HCT116 (cell line): ENCODE data around the gene NSMCE1. TPM values are rescaled to one million over a fixed set of nuclear protein-coding genes. Genes with fewer than 3 reads are reported as not detected.

Experiments used
- ATAC-seq: fragments of 200-7000 bp; cut with Tn5 transposase; 2 replicates; pipeline ENCODE4 v1.9.1; 2020; ENCODE audit warnings: mild to moderate bottlenecking, moderate library complexity
- BruUV-seq: library from RNA; stranded (reverse); fragments of 400-500 nt; replicated peaks from 2 replicates; lab custom pipeline; 2021; lab: Mats Ljungman, UMichigan
- CTCF ChIA-PET: fragments of 300-600 bp; sonication (Branson Sonifier 250); formaldehyde crosslinking; loops from one replicate; lab custom pipeline; 2021; ENCODE audit warnings: antibody characterized with exemption; lab: Charles Lee
- POLR2A ChIA-PET: fragments of 300-600, 350-600 bp; sonication (Branson Sonifier 250); formaldehyde crosslinking; loops from one replicate; lab custom pipeline; 2021; ENCODE audit warnings: antibody characterized with exemption; lab: Charles Lee
- RAD21 ChIA-PET, 2 experiments: fragments of 300-600 bp; sonication (Branson Sonifier 250); formaldehyde crosslinking; loops; one replicate each; lab custom pipeline; 2023; ENCODE audit warnings: low total read pairs in 2 of 2; ENCODE audit not compliant: uncharacterized antibody in 2 of 2, unreplicated experiment in 2 of 2, low non-redundant PET in 1 of 2; lab: Charles Lee
- DNase-seq: peaks from one replicate; pipeline ENCODE4 v3.0.0-alpha.2; 2010; ENCODE audit warnings: low read depth, low spot score
- H2AFZ ChIP-seq: fragments of 200-600 bp; shearing (Covaris generic), sonication (generic); 2 replicates; pipeline ENCODE4 v1.6.1; 2017; ENCODE audit warnings: low read depth, mixed run types, mixed read lengths, antibody characterized with exemption, low read length; ENCODE audit not compliant: poor library complexity, severe bottlenecking
- H3K27ac ChIP-seq: 2 replicates; pipeline ENCODE4 v1.5.1; 2012; ENCODE audit warnings: low read depth, low read length
- H3K27me3 ChIP-seq: fragments of 200-600 bp; sonication (generic); 2 replicates; pipeline ENCODE4 v1.6.1; 2016; ENCODE audit warnings: mixed run types, low read length, mixed read lengths; ENCODE audit not compliant: insufficient read depth
- H3K36me3 ChIP-seq, 2 experiments: fragments of 200-500 bp in 1 of 2; fragments of 200-600 bp in 1 of 2; sonication (Bioruptor generic) in 1 of 2; sonication (generic) in 1 of 2; 2 replicates each; pipeline versions ENCODE4 v1.5.1 to v1.6.1; 2014 to 2016; ENCODE audit warnings: low read length in 2 of 2, inconsistent platforms in 1 of 2, mixed read lengths in 1 of 2, mixed run types in 1 of 2; ENCODE audit not compliant: insufficient read depth in 2 of 2, control insufficient read depth in 1 of 2
- H3K4me1 ChIP-seq, 2 experiments: fragments of 200-600 bp in 1 of 2; sonication (generic) in 1 of 2; 2 replicates each; pipeline versions ENCODE4 v1.5.1 to v1.6.1; 2012 to 2017; ENCODE audit warnings: low read length in 2 of 2, inconsistent platforms in 1 of 2, mild to moderate bottlenecking in 1 of 2, mixed read lengths in 1 of 2, mixed run types in 1 of 2, moderate library complexity in 1 of 2; ENCODE audit not compliant: insufficient read depth in 2 of 2, control insufficient read depth in 1 of 2
- H3K4me2 ChIP-seq: fragments of 200-600 bp; sonication (generic); 2 replicates; pipeline ENCODE4 v1.6.1; 2017; ENCODE audit warnings: mixed run types, low read length, mixed read lengths
- H3K4me3 ChIP-seq, 2 experiments: fragments of 200-600 bp in 1 of 2; sonication (generic) in 1 of 2; replicated peaks in 1 of 2; 2 replicates each; pipeline ENCODE4 v1.5.1; 2011 to 2016; ENCODE audit warnings: low read length in 2 of 2, control low read depth in 1 of 2, low read depth in 1 of 2, mild to moderate bottlenecking in 1 of 2, mixed read lengths in 1 of 2, mixed run types in 1 of 2
- H3K79me2 ChIP-seq: fragments of 200-600 bp; sonication (generic); 2 replicates; pipeline ENCODE4 v1.6.1; 2017; ENCODE audit warnings: mild to moderate bottlenecking, mixed run types, low read length, moderate library complexity, mixed read lengths; ENCODE audit not compliant: insufficient read depth
- H3K9ac ChIP-seq: fragments of 200-600 bp; sonication (generic); 2 replicates; pipeline ENCODE4 v1.6.1; 2016; ENCODE audit warnings: low read length, mixed read lengths
- H3K9me2 ChIP-seq: fragments of 200-600 bp; sonication (generic), shearing (Covaris generic); 2 replicates; pipeline ENCODE4 v1.6.1; 2017; ENCODE audit warnings: mixed run types, mild to moderate bottlenecking, moderate library complexity; ENCODE audit not compliant: insufficient read depth
- H3K9me3 ChIP-seq, 2 experiments: fragments of 200-500 bp in 1 of 2; fragments of 200-600 bp in 1 of 2; sonication (Bioruptor generic) in 1 of 2; sonication (generic) in 1 of 2; 2 replicates each; pipeline ENCODE4 v1.6.1; 2014 to 2017; ENCODE audit warnings: low read length in 2 of 2, mixed read lengths in 2 of 2, inconsistent platforms in 1 of 2, low read depth in 1 of 2, mild to moderate bottlenecking in 1 of 2, mixed run types in 1 of 2, moderate library complexity in 1 of 2; ENCODE audit not compliant: control insufficient read depth in 1 of 2, insufficient read depth in 1 of 2
- H4K20me1 ChIP-seq: fragments of 200-600 bp; sonication (generic), shearing (Covaris generic); 2 replicates; pipeline ENCODE4 v1.6.1; 2017; ENCODE audit warnings: mixed run types, mild to moderate bottlenecking, moderate library complexity; ENCODE audit not compliant: insufficient read depth
- CBX3 ChIP-seq: IDR thresholded peaks from 2 replicates; pipeline ENCODE4 v1.6.1; 2012; ENCODE audit warnings: low read depth
- ELF1 ChIP-seq: IDR thresholded peaks from 2 replicates; pipeline ENCODE4 v1.6.1; 2012; ENCODE audit warnings: low read depth, borderline replicate concordance
- EZH2 ChIP-seq: fragments of 200-600 bp; sonication (generic); IDR thresholded peaks from 2 replicates; pipeline ENCODE4 v1.6.1; 2017; ENCODE audit warnings: antibody characterized with exemption, mixed run types
- EZH2phosphoT487 ChIP-seq: fragments of 200-600 bp; IDR thresholded peaks from 2 replicates; pipeline ENCODE4 v1.6.1; 2018; ENCODE audit warnings: antibody characterized with exemption, borderline replicate concordance
- JUND ChIP-seq: IDR thresholded peaks from 2 replicates; pipeline ENCODE4 v1.6.1; 2012
- POLR2AphosphoS5 ChIP-seq: IDR thresholded peaks from 2 replicates; pipeline ENCODE4 v1.6.1; 2011; ENCODE audit warnings: mild to moderate bottlenecking, low read depth, low read length, moderate library complexity
- RAD21 ChIP-seq: IDR thresholded peaks from 2 replicates; pipeline ENCODE4 v1.6.1; 2012; ENCODE audit warnings: low read depth, mild to moderate bottlenecking
- SP1 ChIP-seq: IDR thresholded peaks from 2 replicates; pipeline ENCODE4 v1.6.1; 2012; ENCODE audit warnings: low read depth
- SRF ChIP-seq: IDR thresholded peaks from 2 replicates; pipeline ENCODE4 v1.6.1; 2012; ENCODE audit warnings: low read depth
- TCF7L2 ChIP-seq: IDR thresholded peaks from 2 replicates; pipeline ENCODE4 v1.7.0; 2011; ENCODE audit warnings: borderline replicate concordance, inconsistent platforms; ENCODE audit not compliant: insufficient read depth, insufficient read length; ENCODE audit errors: extremely low read depth
- ZFX ChIP-seq: fragments of 450-650 bp; IDR thresholded peaks from 2 replicates; pipeline ENCODE4 v1.6.1; 2017
- ZNF274 ChIP-seq: fragments of 200-500 bp; sonication (Bioruptor generic); IDR thresholded peaks from 2 replicates; pipeline ENCODE4 v1.6.1; 2014; ENCODE audit warnings: mild to moderate bottlenecking, low read depth, low read length, inconsistent platforms
- intact Hi-C: fragments of 100-400 bp; cut with micrococcal nuclease; formaldehyde crosslinking; loops from 2 replicates; pipeline ENCODE4 v1.10.0; 2022
- total RNA-seq: library from RNA; stranded (reverse); gene quantifications from one replicate; pipeline ENCODE4 v1.2.1, GENCODE V29; 2021; ENCODE audit not compliant: unreplicated experiment
- TF ChIP-seq, protein P1 (sequence below): IDR thresholded peaks from 2 replicates; pipeline ENCODE4 v1.6.1; 2012; ENCODE audit warnings: low read depth
- TF ChIP-seq, protein P2 (sequence below), 3 experiments: fragments of 200-600 bp in 1 of 3; sonication (generic) in 1 of 3; IDR thresholded peaks in 2 of 3; conservative IDR thresholded peaks in 1 of 3; 2 replicates each; pipeline ENCODE4 v1.5.1; 2012 to 2017; ENCODE audit warnings: low read depth in 2 of 3, low read length in 2 of 3, antibody characterized with exemption in 1 of 3, borderline replicate concordance in 1 of 3, control low read depth in 1 of 3, mild to moderate bottlenecking in 1 of 3, mixed read lengths in 1 of 3, mixed run types in 1 of 3, moderate library complexity in 1 of 3; ENCODE audit not compliant: insufficient read depth in 1 of 3

The NSMCE1 gene
- total RNA-seq, 1 experiment from 2014 or later = 85.6 TPM

DNA sequence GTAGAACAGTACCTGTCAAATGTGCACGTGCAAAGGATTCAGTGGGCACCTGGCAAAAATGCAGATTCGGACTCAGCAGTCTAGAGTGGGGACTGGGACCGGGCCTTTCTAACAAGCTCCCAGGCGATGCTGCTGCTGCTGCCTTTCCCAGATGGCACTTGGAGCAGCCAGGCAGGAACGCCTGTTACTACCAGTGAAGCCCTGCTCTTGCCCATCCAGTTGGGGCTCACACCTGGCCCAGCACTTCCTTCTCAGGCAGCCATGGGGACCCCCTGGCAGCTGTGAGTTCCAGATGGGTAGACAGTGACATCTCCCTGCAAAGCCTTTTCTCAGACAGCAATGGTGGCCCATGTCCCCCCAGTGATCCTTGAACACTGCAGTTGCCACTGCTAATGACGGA is 34.8 kb downstream of the NSMCE1 start:
- H3K27ac ChIP-seq = no peak overlapping the region
- no peak for ATAC-seq
- TF ChIP-seq ELF1 (no peak), EZH2 (no peak), JUND (no peak), TCF7L2 (no peak), SRF (no peak), RAD21 (no peak), POLR2AphosphoS5 (no peak), SP1 (no peak)
- no peaks in the 10 kb centered on the region for H4K20me1 ChIP-seq
- ChIA-PET RAD21 (interaction anchor here in 1 of 2 experiments (1.8 kb wide), 1 partner anchor 134 kb away, joined by 6 read pairs; no protein-coding TSS in a partner anchor), CTCF (interaction anchor here (1.8 to 2.9 kb wide), 4 partner anchors 10 to 133 kb away, joined by 6 to 51 read pairs (median 12); no protein-coding TSS in a partner anchor), POLR2A (no interaction called here)
- intact Hi-C loops = no loop called here
- no peak overlapping the region for H3K4me2 ChIP-seq
- peaks cover 14 to 40% of the 10 kb centered on the region in 2 experiments; a peak in 3 of 4 replicates for H3K4me1 ChIP-seq
- no peak overlapping the region for H2AFZ ChIP-seq
- no peaks in the 10 kb centered on the region for H3K9me2 ChIP-seq
- H3K4me3 ChIP-seq = no peak overlapping the region
- DNase-seq = no peak
- H3K9ac ChIP-seq = no peak overlapping the region
- H3K27me3 ChIP-seq = no peaks in the 10 kb centered on the region
- peaks cover 0 to 7% of the 10 kb centered on the region in 2 experiments; a peak in 2 of 4 replicates for H3K36me3 ChIP-seq
- H3K9me3 ChIP-seq = no peaks in the 10 kb centered on the region
- no TSS peak for BruUV-seq
- no peaks in the 10 kb centered on the region for H3K79me2 ChIP-seq

DNA sequence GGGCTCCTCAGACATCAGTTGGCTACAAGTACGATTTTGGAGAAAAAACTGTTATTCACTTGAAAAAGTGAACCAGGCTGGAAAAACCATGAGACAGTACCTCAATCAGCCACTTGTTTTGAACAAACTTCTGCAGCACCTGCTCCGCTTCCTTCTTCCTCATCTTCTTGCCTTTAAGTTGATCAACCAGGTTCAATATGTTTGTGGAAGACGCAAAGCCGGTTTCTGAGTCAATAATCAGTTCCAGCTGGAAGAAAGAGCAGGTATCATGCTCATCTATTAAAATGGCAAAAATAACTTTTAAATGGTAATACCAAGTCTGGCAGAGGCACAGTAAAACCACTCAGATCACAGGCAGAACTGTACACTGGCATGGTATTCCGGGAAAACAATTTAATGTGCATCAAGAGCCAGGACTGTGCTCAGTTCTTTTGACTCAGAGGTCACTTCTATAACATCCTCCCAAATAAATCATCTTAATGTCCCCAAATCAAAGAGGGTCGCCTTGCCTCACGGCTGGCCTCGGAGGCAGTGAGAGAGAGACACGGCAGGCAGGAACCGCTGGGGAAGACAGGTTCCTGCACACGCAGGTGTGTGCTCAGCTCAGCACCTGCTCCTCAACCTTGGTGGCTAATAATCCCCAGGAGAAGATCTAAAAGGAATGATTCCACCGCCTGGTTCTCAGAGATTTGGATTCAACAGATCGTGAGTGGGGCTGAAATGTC is 35.5 kb downstream of the NSMCE1 start:
- ChIA-PET POLR2A (no interaction called here), RAD21 (no interaction called here), CTCF (interaction anchor here (2.9 kb wide), 1 partner anchor 134 kb away, joined by 51 read pairs; no protein-coding TSS in a partner anchor)
- H3K9ac ChIP-seq = no peak overlapping the region
- ATAC-seq = no peak
- H3K9me2 ChIP-seq = no peaks in the 10 kb centered on the region
- no peak overlapping the region for H2AFZ ChIP-seq
- H3K79me2 ChIP-seq = no peaks in the 10 kb centered on the region
- no TSS peak for BruUV-seq
- no peak overlapping the region for H3K4me3 ChIP-seq
- H3K27ac ChIP-seq = no peak overlapping the region
- no peaks in the 10 kb centered on the region for H3K9me3 ChIP-seq
- H3K36me3 ChIP-seq = peaks cover 0 to 7% of the 10 kb centered on the region in 2 experiments; a peak in 2 of 4 replicates
- no peaks in the 10 kb centered on the region for H3K27me3 ChIP-seq
- intact Hi-C loops = no loop called here
- peaks cover 14 to 34% of the 10 kb centered on the region in 2 experiments; a peak in 3 of 4 replicates for H3K4me1 ChIP-seq
- H4K20me1 ChIP-seq = no peaks in the 10 kb centered on the region
- no peak for DNase-seq
- H3K4me2 ChIP-seq = no peak overlapping the region
- TF ChIP-seq EZH2phosphoT487 (no peak), CBX3 (no peak), JUND (no peak), ZFX (no peak), RAD21 (no peak), SP1 (no peak), EZH2 (no peak), ZNF274 (no peak), TCF7L2 (no peak), ELF1 (no peak)
- TF ChIP-seq, protein P1, sequence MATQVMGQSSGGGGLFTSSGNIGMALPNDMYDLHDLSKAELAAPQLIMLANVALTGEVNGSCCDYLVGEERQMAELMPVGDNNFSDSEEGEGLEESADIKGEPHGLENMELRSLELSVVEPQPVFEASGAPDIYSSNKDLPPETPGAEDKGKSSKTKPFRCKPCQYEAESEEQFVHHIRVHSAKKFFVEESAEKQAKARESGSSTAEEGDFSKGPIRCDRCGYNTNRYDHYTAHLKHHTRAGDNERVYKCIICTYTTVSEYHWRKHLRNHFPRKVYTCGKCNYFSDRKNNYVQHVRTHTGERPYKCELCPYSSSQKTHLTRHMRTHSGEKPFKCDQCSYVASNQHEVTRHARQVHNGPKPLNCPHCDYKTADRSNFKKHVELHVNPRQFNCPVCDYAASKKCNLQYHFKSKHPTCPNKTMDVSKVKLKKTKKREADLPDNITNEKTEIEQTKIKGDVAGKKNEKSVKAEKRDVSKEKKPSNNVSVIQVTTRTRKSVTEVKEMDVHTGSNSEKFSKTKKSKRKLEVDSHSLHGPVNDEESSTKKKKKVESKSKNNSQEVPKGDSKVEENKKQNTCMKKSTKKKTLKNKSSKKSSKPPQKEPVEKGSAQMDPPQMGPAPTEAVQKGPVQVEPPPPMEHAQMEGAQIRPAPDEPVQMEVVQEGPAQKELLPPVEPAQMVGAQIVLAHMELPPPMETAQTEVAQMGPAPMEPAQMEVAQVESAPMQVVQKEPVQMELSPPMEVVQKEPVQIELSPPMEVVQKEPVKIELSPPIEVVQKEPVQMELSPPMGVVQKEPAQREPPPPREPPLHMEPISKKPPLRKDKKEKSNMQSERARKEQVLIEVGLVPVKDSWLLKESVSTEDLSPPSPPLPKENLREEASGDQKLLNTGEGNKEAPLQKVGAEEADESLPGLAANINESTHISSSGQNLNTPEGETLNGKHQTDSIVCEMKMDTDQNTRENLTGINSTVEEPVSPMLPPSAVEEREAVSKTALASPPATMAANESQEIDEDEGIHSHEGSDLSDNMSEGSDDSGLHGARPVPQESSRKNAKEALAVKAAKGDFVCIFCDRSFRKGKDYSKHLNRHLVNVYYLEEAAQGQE = no peak
- TF ChIP-seq, protein P2, sequence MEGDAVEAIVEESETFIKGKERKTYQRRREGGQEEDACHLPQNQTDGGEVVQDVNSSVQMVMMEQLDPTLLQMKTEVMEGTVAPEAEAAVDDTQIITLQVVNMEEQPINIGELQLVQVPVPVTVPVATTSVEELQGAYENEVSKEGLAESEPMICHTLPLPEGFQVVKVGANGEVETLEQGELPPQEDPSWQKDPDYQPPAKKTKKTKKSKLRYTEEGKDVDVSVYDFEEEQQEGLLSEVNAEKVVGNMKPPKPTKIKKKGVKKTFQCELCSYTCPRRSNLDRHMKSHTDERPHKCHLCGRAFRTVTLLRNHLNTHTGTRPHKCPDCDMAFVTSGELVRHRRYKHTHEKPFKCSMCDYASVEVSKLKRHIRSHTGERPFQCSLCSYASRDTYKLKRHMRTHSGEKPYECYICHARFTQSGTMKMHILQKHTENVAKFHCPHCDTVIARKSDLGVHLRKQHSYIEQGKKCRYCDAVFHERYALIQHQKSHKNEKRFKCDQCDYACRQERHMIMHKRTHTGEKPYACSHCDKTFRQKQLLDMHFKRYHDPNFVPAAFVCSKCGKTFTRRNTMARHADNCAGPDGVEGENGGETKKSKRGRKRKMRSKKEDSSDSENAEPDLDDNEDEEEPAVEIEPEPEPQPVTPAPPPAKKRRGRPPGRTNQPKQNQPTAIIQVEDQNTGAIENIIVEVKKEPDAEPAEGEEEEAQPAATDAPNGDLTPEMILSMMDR (IDR thresholded peaks at IDR 0.05 in 2 of 3, conservative IDR thresholded peaks at IDR 0.05 in 1 of 3; ENCODE audit: borderline replicate concordance in 1 of 3, insufficient read depth in 1 of 3, low read depth in 2 of 3, low read length in 2 of 3) = no peak
